GM12801 (cell line): ENCODE measurements around the gene ANXA6.

ENCODE experiments used
- TF ChIP-seq, protein P1 (sequence below): IDR thresholded peaks from one replicate; pipeline ENCODE4 v1.5.1; 2011; ENCODE audit warnings: control low read depth; ENCODE audit not compliant: insufficient read length; ENCODE audit errors: extremely low read depth

The ANXA6 gene

DNA sequence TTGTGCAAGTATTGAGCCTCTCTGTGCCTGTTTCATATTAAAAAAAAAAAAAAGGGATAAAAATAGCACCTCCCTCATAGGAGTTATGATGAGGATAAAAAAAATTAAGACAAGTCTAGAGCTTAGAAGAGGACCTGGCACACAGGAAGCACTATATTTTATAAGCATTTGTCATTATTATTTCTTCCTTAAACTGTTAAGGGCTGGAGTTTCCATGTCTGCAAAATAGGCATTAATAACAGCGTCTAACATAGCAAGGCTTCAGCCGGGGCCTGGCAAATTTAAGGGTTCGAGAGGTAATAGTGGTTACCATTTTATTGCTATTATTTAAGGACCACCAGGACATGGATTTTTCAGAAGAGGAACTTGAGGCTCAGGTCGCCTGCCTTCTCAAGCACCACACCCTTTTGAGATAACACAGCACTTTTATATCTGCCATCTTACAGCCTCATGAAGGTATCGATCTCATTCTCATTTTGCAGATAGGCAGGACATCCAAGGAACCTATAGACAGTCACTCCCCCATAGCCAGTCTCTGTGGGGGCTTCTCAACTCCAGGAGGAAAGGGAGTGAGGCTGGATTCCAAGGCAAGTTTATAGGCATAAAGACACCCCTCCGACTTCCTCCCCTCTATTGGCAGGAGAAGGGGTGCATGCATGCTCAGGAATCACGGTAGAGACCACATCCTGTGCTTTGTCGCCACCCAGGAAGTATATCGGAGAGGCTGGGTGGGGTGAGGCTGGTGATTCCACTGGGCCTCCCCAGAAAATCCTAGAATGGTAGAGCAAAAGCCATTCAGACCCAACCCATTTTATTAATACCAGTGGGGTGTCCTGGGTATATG lies 2.4 kb downstream of the ANXA6 start:
- TF ChIP-seq, protein P1, sequence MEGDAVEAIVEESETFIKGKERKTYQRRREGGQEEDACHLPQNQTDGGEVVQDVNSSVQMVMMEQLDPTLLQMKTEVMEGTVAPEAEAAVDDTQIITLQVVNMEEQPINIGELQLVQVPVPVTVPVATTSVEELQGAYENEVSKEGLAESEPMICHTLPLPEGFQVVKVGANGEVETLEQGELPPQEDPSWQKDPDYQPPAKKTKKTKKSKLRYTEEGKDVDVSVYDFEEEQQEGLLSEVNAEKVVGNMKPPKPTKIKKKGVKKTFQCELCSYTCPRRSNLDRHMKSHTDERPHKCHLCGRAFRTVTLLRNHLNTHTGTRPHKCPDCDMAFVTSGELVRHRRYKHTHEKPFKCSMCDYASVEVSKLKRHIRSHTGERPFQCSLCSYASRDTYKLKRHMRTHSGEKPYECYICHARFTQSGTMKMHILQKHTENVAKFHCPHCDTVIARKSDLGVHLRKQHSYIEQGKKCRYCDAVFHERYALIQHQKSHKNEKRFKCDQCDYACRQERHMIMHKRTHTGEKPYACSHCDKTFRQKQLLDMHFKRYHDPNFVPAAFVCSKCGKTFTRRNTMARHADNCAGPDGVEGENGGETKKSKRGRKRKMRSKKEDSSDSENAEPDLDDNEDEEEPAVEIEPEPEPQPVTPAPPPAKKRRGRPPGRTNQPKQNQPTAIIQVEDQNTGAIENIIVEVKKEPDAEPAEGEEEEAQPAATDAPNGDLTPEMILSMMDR: no peak

DNA sequence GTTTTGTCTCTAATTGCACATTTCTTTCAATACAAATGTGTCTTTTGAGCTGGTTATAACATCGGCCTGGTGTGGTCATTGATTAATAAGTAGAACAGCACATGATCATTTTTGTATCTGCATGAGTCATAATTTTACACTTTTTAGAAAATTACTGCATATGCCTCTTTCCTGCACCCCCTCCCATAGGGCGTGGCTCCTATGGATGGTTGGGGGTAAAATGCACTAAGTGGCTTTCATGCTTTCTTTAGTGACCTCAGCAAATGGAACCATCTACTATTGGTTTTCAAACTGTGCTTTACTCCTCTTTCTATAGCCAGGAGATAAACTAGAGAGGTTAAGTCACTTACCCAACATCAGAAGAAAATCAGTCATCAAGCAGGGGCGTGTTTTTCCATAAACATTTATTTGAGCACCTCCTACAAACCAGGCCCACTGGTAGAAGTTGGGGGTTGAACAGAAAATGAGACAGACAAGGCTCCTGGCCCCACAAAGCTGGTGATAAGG lies 3.8 kb downstream of the ANXA6 start:
- TF ChIP-seq, protein P1: no peak

DNA sequence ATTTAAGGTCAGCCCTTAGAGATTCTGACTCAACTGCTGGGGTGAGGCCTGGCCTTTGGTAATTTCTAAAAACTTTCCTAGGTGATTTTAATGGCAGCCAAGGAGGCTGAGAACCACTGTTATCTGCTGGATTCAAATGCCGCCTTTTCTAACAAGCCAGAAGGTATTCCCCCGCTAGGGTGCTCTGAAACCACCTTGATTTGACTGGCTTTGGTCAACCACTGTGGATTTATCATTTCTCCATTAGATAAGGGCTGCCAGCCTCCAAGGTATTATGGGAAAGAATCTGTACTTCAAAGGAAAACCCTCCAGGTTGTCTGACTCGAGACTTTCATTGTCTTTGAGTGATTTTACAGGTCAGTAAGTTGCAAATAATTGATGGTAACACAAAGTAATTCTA lies 4.3 kb downstream of the ANXA6 start:
- TF ChIP-seq, protein P1: no peak

DNA sequence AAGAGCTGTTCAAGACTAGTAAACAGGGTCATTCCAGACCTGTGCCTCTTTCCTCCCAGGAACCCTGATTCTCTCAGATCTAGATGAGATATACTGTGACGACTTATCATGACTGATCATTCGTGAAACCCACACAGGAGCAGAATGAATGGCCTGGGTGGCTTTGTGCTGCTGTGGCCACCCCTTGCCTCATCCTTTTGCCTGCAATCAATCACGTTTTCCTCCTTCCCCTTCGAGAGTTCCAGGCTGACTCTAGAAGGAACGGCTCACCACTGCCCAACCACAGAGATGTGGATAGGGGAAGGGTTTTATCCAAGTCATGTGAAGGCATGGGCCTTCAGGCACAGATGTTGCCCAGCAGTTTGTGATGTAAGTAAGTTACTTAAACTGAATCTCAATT lies 5.8 kb downstream of the ANXA6 start:
- TF ChIP-seq, protein P1: no peak

DNA sequence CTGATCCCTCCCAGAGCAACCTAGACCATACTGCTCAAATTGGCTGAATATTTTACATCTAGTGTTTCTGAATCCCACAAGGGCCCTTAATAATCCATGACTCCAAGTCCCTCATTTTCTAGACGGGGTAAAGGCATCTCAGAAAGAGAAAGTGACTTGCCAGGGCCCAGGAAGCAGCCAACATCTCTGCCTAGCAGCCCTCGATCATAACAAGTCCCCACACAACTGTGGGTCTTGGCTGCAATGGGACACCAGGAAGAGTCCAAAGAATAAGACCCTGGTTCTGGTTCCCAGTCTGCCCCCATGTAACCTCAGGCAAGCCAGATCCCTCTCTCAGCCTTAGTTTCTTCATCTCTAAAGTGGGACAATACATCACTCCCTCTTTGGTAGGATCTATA lies 6.3 kb downstream of the ANXA6 start:
- TF ChIP-seq, protein P1: no peak

DNA sequence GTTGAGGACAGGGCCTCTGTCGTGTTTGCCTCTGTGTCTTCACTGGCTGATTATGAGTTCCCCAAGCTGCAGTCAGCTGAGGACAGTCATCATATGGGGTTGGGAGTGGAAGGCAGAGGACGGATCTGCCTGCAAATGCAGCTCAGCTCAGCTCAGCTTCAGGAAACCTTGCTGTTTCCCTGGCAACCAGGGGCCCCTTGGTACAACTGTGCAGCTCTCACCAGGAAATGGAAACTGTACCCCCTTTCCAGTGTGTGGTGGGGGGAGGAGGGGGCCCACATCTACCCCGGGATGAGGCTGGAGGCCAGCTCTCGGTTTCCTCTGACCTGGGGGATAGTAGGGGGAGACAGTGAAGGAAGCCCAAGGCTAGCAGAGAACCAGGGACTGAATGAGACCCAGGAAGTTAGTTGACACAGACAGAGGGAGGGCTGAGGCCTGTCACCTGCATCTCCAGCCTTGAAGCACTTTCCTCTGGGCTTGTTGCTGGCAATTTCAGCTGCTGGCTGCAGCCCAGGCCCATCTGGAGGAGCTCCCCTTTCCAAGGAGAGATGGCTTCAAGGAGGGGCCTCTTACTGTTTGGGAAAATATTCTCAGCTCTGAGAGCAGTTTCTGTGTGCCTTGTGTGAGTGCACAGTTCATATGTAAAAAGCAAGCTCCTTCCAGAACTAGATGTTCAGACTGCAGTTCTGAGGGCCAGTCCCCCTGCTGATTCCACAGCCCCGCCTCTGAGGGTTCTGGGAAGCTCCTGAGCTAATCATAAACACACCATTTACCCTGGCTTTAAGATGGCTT lies 6.9 kb downstream of the ANXA6 start:
- TF ChIP-seq, protein P1: no peak

DNA sequence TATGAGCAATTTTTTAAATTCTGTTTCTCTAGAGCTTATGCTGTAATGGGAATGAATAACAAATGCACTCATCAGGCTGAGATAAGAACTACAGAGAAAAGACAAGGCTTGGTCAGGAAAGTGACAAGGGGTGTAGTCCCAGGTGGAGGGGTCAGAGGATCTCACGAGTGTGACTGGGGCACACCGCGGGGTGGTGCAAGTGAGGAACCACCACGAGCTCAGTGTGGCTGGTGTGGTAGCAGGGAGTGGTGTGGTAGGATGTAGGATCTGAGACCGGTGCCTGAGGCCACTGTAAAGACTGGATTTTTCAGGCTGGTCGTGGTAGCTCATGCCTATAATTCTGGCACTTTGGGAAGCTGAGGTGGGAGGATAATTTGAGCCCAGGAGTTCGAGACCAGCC lies 9.0 kb downstream of the ANXA6 start:
- TF ChIP-seq, protein P1: no peak
